DMS153 treated with DMSO at 0.1 percent for 48 hours (cell line): ENCODE results near the gene SOAT2.
"Not testable (repeated sequence)": the region's sequence is repeated elsewhere in the genome, so short reads cannot be mapped to it uniquely, and the experiment has no call there.

ENCODE experiments used
- DNase-seq: peaks from one replicate; lab custom pipeline; 2025; ENCODE audit not compliant: unreplicated experiment; lab: John Stamatoyannopoulos, UW

Gene SOAT2

DNA sequence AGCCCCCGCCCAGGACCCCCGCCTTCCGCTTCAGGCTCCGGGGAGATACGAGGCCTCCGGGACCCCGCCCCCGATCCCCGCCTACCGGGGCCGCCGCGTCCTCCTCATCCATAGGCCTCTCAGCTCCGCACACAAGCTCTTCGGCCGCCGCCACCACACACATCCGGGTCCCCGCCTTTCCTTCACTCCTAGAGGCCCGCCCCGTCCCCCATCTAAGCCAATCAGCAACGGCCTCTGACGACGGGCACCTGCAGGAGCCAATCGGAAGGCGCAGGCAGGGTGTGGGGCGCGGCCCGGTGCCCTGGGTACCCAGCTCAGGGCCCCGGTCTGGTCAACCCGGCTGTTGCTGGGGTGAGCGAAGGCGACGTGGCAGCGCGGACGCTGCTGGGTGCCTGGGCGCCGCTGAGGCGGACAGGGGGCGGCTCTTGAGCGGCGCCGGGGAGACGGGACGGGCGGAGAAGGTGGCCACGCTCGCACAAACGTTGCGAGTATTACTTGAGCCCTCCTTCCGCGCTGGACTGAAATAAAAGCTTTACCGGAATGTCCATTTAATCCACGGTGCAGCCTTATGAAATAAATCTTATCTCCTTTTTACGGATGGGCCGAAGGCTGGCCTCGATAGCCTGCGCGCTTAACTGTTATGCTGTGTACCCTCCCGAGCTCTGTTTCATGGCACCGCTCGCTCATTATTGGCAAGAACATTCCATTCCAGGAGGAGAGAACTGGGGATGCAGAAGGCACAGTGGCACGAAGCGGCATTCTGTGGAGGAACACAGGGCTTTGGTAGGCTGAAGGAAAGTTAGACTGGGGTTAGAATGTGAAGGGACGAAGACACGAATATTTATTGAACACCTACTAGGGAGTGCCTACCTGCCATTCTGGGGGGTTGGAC, 23.8 kb upstream of the SOAT2 start, which contains the start of gene SPRYD3:
SPRYD3 (minus strand) TSS at position 165 of the 892 bp plus-strand sequence; CDS start at position 108, 57 bp downstream.
- peak; percentile 89 for DNase-seq

DNA sequence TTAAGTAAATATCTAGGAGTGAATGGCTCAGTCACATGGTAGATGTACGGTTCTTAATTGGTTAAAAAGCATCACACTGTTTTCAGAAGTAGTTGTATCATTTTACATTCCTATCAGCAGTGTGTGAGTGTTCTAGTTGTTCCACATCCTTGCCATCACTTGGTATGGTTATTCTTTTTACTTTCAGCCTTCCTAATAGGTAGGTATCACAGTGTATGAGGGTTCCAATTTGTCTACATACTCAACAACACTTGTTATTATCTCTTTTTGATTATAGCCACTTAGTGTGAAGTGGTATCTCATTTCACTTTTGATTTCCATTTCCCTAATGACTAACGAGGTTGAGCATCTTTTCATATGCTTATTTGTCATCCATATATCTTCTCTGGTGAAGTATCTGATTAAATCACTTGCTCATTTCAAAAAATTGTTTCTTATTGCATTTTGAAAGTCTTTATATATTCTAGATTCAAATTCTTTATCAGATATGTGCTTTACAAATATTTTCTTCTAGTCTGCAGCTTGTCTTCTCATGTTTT, 20.6 kb upstream of the SOAT2 start:
- no peak for DNase-seq

DNA sequence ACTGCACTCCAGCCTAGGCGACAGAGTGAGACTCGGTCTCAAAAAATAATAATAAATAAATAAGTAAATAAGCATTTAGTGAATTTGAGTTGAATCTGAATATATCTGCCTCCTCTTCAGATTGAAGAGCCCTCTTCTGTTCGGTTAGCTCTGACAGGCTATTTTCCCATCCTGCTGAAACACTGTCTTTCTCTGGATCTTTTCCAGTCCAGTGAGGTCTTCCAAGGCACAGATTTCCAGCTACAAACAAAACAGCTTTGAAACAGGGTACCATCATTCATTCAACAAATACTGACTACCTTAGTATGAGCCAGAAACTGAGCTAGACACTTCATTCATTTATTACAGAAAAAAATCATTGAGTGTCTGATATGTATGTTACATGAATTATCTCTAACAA, 16.9 kb upstream of the SOAT2 start:
- no peak for DNase-seq

DNA sequence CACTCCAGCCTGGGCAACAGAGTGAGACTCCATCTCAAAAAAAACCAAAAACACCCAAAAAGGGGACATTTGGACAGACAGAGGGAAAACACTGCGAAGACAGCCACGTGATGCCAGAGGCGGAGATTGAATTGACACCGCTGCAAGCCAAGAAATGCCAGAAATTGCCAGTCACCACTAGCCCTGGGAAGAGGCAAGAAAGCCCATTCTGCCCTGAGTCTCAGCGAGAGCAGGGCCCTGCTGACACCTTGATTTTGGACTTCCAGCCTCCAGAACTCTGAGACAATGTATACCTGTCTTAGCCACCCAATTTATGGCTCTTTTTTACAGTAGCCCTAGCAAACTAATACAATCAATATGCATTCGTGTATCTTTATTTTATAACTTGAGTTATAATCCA, 13.2 kb upstream of the SOAT2 start:
- no peak for DNase-seq

DNA sequence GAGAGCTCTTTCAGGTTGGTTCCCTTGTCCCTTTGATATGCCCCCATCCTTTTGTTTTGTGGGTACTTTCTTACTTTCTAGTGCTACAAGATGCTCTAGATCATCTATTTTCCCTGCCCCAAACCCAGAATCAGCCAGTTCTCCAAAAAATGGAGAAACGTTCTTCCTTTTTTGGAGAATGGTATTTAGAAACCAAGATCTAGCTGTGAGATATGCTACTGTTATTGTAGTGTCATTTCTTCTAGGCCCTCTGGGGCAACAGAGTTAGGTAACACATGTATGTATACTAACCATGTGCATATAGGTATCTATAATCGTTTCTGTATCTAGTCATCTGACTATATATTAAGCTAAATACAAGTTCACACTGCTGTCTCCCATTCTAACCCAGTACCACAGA, 12.7 kb upstream of the SOAT2 start:
- DNase-seq: no peak

DNA sequence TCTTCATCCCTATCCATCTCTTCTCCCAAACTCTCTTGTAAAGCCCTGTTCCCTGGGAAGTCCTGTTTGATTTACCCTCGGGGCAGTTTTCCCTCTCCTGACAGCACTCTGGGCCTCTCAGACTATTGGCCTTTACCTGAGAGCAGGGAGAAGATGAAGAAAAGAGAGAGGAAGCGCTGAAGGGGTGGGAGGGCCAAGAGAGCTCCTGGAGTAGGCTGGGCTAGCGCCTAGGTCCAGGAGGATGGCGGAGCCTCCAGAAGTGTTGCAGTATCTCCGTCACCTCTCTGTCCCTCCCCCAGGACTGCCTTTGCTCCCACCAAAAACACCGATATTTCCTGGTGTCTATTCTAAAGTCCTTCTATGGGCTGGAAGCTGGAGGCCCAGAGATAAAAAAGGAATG, 11.5 kb upstream of the SOAT2 start:
- no peak for DNase-seq

DNA sequence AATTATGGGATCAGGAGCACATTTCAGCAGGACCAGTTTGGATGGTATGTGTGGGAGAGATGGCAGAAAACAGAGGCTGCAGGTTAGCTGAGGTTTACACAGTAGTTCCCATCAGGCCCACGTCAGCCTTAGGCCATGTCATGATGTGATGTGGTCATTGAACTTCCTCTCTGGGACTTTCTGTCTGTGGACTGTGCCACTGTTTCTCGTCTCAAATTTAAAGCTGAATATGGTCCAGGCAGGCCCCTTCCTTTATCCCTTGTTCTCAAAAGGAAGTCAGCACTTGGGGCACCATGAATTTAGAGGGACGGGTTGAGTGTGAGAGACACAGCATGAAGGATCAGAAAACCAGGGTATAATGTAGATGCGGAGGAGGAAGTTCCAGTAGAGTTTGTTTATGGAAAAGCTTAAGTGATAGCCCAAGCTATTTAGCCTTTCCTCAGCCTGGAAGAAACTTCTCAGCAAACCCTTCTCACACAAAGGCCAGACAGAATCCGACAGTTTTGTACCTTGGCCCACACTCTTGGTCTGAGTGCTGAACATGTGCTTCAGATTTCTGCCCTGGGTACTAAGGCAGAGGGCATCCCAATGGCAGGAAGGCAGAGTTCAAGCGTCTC, 9.4 kb upstream of the SOAT2 start:
- DNase-seq: no peak

DNA sequence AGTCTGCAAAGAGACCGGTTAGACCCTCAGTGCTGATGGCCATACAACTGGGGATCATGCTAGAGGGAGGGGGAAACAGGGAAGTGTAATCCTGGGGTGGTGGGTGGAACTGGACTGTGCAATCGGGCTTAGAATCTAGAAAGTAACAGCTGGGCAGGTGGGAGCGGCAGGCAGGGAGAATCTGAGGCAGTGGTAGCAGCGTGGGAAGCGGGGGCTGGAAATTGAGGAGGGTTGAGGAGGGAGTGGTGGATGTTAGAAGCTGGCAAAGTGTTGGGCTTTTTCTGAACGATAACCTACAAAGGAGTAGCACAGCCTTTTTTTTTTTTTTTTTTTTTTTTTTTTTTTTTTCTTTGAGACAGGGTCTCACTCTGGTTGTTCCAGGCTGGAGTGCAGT, 8.9 kb upstream of the SOAT2 start:
- no peak for DNase-seq

DNA sequence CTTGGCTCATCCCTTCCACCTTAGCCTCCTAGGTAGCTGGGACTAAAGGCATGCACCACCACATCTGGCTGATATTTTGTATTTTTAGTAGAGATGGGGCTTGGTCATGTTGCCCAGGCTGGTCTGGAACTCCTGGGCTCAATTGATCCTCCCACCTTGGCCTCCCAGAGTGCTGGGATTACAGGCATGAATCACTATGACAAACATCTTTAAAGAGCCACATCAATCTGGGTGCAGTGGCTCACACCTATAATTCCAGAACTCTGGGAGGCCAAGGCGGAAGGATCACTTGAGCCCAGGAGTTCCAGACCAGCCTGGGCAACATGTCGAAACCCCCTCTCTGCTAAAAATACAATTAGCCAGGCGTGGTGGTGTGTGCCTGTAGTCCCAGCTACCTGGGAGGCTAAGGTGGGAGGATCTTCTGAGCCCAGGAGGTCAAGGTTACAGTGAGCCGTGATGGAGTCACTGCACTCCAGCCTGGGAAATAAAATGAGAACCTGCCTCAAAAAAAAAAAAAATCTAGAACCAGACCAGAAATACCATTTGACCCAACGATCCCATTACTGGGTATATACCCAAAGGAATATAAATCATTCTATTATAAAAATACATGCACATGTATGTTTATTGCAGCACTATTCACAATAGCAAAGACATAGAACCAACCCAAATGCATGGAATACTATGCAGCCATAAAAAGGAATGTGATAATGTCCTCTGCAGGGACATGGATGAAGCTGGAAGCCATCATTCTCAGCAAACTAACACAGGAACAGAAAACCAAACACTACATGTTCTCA, 8.3 kb upstream of the SOAT2 start:
- not testable (repeated sequence) for DNase-seq

DNA sequence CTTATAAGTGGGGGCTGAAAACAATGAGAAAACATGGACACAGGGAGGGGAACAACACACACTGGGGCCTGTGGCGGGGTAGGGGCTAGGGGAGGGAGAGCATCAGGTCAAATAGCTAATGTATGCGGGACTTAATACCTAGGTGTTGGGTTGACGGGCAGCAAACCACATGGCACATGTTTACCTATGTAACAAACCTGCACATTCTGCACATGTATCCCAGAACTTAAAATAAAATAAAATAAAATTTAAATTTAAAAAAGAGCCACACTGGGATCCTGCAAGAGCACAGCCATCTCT, 7.7 kb upstream of the SOAT2 start:
- not testable (repeated sequence) for DNase-seq

DNA sequence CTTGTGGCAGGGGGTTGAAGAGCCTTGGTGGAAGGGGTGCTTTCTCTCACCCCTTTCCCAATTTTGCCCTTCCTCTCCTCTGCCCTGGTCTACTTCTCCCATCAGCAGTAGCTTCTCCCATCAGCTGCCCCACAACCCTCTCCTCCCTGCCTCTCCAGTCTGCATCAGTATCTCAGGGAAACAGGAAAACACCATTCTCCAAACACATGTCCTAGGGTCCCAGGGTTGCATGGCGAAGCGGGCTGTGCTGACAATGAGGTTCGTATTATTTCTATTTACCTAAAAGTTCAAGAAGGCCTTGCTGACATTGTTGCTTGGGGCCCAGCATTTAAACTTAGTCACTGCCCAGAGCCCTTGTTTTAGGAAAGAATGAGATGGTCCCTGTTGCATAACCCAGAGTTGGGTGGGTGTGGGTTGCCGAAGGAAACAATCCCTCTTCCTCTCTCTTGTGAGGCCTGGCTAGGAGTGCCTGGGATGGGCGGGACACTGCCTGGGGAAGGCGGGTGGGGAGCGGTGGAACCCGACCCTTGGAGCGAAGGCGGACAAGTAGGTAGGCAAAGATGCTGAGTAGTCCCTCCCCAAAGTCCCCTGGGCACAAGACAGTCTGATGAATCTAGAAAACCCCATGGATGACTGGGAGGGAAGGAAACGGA, 7.1 kb upstream of the SOAT2 start:
- no peak for DNase-seq

DNA sequence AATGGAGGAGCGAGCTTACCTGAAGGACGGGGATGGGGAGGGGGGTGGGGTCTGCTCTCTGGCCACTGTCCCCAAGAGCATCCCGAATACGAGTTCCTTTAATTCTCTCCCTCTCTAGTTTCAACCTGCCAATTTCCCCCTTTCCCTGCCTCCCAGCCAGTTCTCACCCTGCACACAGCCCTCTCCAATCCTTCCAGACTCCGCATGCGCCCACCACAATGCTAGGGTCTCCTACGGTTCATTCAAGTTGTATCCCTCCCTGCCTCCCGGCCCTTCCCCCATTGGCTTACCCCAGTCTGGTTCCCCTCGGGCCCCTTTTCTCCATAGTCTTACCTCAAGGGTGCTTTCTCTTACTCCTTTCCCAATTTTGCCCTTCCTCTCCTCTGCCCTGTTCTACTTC, 6.5 kb upstream of the SOAT2 start:
- no peak for DNase-seq

DNA sequence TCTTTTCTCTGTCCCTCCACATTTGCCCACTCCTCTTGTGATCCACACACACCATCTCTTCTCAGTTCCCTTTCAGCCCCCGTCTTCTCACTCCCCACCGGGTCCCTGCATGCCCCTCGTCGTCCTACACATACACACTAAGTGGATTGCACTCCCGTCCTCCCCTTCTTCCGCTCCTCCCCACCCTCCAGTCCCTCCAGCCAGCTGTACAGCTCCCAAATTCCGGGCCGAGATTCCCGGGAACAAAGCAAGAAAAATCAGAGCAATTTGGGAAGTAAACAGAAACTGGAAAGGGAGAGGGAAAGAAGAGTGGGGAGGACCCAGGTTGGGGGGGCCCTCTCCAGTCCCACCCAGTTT, 6.1 kb upstream of the SOAT2 start:
- DNase-seq: no peak

DNA sequence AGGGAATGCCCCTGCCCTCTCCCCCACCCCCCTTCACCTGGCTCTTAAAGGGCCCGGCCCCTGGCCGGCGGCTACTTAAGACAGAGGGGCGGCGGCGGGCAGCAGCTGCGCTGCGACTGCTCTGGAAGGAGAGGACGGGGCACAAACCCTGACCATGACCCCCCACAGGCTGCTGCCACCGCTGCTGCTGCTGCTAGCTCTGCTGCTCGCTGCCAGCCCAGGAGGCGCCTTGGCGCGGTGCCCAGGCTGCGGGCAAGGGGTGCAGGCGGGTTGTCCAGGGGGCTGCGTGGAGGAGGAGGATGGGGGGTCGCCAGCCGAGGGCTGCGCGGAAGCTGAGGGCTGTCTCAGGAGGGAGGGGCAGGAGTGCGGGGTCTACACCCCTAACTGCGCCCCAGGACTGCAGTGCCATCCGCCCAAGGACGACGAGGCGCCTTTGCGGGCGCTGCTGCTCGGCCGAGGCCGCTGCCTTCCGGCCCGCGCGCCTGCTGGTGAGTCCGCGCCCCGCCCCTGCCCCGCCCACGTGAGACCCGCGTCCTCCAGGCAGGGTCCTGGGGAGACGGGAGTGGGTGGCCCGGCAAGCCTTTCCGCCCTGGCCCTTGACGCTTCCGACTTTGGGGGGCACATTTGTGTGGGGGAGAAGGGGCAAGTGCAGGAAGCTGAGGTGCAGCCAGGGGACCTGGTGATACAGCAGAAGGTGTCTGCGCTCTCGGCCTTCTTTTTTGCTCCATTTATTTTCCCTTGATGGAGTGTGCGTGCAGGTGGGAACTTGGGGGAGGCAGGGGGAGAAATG, 5.5 kb upstream of the SOAT2 start, which contains the start of gene IGFBP6:
IGFBP6 (plus strand) TSS at position 104 of the 790 bp plus-strand sequence; CDS start at position 155, 51 bp downstream.
- peak; percentile 50 for DNase-seq

DNA sequence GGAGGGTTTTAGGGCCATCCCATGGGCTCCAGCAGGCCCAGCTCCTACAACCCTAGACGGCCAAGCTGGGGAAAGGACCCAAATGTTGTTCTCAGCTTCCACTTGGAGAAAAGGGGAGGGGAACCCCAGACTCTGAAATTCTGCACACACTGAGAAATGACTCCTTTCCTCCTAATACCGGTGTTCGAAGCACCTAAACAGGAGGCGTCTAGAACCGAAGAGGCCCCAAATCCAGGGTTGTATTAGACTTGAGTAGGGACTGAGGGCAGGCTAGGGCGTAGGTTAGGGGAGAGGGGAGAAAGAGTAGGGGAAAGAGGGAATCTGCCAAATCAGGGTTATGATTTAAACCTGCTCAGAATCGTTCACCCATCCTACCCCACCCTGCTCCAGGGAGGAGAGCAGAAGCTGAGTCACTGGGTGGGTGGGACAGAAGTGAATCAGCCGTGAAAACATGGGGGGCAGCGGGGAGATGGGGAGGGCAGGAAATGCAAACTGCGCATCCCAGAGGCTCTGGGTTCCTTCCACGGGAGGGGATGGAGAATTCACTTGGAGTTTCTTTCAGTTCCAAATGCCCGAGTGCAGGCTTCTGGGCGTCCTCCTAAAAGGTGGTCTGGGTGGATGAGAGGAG, 4.8 kb upstream of the SOAT2 start:
- no peak for DNase-seq

DNA sequence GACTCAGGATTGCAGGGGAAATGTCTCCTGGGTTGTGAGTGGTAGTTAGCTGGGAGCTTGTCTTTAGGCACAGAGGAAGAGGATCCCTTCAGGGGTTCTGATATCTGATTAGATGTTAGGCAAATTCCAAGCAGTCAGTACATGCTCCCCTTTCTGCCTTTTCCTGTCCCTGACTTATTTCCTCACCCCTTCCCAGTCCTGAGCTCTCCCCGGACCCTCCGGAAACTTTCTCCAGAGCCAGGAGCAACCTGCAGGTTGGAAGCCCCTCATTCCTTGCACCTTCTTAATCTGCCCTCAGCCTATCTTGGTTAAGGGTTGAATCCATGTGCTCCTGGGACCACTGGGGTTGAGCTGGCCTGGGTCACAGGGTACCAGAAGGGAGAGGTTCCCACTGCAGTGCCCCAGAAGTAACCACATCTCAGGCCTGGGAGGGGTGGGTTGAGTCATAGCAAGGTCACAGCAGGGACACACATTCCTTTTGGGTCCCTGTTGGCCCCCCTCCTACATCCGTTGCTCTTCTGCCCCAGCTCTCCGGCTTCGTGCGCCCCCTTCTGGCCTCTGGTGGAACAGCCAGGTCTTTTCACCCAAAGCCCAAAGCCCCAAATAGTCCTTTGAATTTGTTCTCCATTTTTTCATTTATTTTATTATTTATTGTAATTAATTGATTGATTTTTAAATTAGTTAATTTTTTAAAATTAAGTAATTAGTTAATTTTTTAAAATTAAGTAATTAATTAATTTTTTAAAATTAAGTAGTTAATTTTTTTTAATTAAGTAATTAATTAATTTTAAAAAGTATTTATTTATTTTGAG, 4.0 kb upstream of the SOAT2 start:
- DNase-seq: peak; percentile 75

DNA sequence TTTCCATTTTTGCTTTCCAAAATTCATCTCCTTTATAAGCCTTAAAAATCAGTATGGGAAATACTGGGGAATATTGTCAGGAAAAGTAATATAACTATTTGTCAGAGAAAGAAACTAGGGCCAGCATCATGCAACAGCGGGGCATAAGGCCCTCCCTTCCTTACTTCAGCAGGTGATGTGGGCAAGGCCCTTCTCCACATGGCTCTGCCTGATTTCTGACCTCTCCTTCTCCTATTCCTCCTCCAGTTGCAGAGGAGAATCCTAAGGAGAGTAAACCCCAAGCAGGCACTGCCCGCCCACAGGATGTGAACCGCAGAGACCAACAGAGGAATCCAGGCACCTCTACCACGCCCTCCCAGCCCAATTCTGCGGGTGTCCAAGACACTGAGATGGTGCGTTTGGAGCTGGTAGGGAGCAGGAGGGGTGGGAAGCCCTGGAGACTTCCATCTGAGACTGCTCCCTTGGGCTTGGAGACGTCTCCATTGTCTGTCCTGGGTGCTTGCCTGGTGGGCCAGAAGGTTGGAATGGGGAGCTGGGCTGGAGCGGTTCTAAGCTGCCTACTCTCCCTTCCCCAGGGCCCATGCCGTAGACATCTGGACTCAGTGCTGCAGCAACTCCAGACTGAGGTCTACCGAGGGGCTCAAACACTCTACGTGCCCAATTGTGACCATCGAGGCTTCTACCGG, 2.7 kb upstream of the SOAT2 start:
- no peak for DNase-seq

DNA sequence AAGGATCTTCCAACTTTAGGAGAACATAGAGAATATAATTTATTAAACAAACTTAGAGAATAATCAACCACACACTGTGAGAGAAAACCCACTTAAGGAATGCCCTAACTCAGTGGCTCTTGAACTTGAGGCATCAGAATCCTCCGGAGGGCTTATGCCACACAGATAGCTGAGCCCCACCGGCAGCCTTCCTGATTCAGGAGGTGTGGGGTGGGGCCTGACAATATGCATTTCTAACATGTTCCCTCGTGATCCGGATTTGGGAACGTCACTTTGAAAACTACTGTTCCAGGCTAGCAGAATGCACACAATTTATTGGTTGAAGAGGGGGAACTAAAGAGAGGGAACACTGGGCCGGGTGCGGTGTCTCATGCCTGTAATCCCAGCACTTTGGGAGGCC, 2.0 kb upstream of the SOAT2 start:
- DNase-seq: no peak
